ENCODE data around the gene TAS1R3. TPM values are rescaled to one million over a fixed set of nuclear protein-coding genes. Genes with fewer than 3 reads are reported as not detected.

TAS1R3 gene
- total and polyA plus RNA-seq, 10 of the 15 experiments (the other 5 are each of a cell fraction or from before 2014, with no cell fraction given), result 0.04 to 0.51 (median 0.08) TPM; not detected in 3

- TF ChIP-seq IRF3 (IDR thresholded peaks at IDR 0.05) (no peak), JUNB (IDR thresholded peaks at IDR 0.05) (no peak)
Measured at GRCh38 chr1:1347026-1347595, 16.0 kb downstream of the TAS1R3 start (continued).

DNA sequence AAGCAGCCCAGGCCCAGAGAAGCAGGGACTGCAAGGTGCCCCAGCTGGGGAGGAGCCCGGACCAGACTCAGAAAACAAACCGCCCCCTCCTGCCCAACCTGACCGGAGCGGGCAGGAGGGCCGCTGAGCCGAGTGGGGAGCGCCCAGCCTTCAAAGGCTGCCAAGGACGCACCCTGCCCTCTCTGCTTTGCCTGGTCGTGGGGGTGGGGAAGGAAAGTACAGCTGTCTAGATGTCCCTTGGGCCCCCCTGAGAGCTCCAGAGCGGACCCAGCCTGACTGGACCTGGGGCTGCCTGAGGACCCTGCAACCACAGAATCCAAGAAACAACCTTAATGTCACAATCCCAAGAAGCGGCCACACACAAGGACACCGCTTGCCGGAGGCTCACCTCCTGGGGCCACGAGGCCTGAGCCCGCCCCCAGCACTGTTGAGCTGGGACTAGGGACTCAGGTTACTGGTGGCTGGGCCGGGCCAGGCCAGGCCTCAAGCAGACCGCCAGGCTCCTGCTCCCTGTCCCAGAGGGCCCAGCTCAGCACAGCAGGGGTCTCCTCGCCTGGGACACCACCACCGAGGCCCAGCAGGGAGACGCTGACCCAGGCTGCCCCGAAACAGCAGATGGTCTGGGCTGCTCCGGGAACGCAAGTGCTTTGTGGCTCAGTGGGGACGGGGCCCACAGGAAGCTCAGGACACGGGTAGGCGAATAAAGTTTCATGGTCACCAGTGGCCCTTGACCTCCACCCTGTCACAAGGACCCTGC is 16.8 kb downstream of the TAS1R3 start:
- Histone ChIP-seq H3K27me3 (replicated peaks in 1 of 2; ENCODE audit: control insufficient read depth in 2 of 2, insufficient read depth in 2 of 2, low read length in 1 of 2) (no peaks in the 10 kb centered on the region), H4K20me1 (ENCODE audit: control insufficient read depth, insufficient read depth) (no peaks in the 10 kb centered on the region), H3K79me2 (ENCODE audit: control insufficient read depth, insufficient read depth, low read length) (peaks cover 2% of the 10 kb centered on the region), H3K4me2 (ENCODE audit: control insufficient read depth, insufficient read depth) (peak overlapping the region; percentile 83), H3K27ac (ENCODE audit: control insufficient read depth, insufficient read depth) (no peak overlapping the region), H2AFZ (ENCODE audit: control insufficient read depth, low read depth, low read length) (no peak overlapping the region), H3K9ac (ENCODE audit: control insufficient read depth, insufficient read depth, low read length) (peak overlapping the region; percentile 38), H3K36me3 (ENCODE audit: control insufficient read depth in 2 of 2, insufficient read depth in 2 of 2, low read length in 1 of 2) (no peaks in the 10 kb centered on the region), H3K9me3 (replicated peaks; ENCODE audit: control insufficient read depth, insufficient read depth, low read length) (no peaks in the 10 kb centered on the region), H3K4me1 (ENCODE audit: control insufficient read depth, insufficient read depth, low read length) (peaks cover 6% of the 10 kb centered on the region; the same call in 1 of the 2 replicates), H3K4me3 (peak overlapping the region; percentile 83)
- intact Hi-C loops (cut with micrococcal nuclease; ENCODE audit: unreplicated experiment), result loop anchor here (2.0 kb wide), 1 partner anchor 51 kb away; the partner anchor contains the start of gene CCNL2
- POLR2A ChIA-PET, result no interaction called here
- CTCF ChIA-PET, result interaction anchor here (0.6 to 2.1 kb wide), 9 partner anchors 22 to 512 kb away, joined by 3 to 12 read pairs (median 3); no protein-coding TSS in a partner anchor
- no peak for DNase-seq (ENCODE audit: low read depth, low spot score)
- in situ Hi-C loops (cut with MboI), result no loop called here
- no peak for FAIRE-seq
- no peak for ATAC-seq
- RAD21 ChIA-PET (ENCODE audit: unreplicated experiment), result interaction anchor here (1.1 to 1.5 kb wide), 3 partner anchors 25 to 43 kb away, joined by 3 to 4 read pairs (median 3); partner anchors contain the start of gene AURKAIP1
- BruUV-seq (replicated peaks), result no TSS peak
- SMC1A ChIA-PET (ENCODE audit: uncharacterized antibody, unreplicated experiment), result interaction anchor here (0.9 kb wide), 1 partner anchor 24 kb away, joined by 3 read pairs; no protein-coding TSS in a partner anchor
- WGBS (ENCODE audit: insufficient coverage, insufficient replicate concordance, low lambda C conversion rate, missing lambda C conversion rate), result 49% methylated on average over 24 of the region's 26 CpGs
- TF ChIP-seq, protein P1, sequence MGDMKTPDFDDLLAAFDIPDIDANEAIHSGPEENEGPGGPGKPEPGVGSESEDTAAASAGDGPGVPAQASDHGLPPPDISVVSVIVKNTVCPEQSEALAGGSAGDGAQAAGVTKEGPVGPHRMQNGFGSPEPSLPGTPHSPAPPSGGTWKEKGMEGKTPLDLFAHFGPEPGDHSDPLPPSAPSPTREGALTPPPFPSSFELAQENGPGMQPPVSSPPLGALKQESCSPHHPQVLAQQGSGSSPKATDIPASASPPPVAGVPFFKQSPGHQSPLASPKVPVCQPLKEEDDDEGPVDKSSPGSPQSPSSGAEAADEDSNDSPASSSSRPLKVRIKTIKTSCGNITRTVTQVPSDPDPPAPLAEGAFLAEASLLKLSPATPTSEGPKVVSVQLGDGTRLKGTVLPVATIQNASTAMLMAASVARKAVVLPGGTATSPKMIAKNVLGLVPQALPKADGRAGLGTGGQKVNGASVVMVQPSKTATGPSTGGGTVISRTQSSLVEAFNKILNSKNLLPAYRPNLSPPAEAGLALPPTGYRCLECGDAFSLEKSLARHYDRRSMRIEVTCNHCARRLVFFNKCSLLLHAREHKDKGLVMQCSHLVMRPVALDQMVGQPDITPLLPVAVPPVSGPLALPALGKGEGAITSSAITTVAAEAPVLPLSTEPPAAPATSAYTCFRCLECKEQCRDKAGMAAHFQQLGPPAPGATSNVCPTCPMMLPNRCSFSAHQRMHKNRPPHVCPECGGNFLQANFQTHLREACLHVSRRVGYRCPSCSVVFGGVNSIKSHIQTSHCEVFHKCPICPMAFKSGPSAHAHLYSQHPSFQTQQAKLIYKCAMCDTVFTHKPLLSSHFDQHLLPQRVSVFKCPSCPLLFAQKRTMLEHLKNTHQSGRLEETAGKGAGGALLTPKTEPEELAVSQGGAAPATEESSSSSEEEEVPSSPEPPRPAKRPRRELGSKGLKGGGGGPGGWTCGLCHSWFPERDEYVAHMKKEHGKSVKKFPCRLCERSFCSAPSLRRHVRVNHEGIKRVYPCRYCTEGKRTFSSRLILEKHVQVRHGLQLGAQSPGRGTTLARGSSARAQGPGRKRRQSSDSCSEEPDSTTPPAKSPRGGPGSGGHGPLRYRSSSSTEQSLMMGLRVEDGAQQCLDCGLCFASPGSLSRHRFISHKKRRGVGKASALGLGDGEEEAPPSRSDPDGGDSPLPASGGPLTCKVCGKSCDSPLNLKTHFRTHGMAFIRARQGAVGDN (IDR thresholded peaks at IDR 0.05), result no peak
- TF ChIP-seq FOXK2 (IDR thresholded peaks at IDR 0.05) (no peak), STAT3 (IDR thresholded peaks at IDR 0.05; ENCODE audit: low read depth, low read length) (no peak), CEBPB (IDR thresholded peaks at IDR 0.05; ENCODE audit: borderline replicate concordance in 1 of 2, low read depth in 2 of 2, low read length in 2 of 2) (no peak), NR2C2 (IDR thresholded peaks at IDR 0.05; ENCODE audit: borderline replicate concordance, control insufficient read depth, insufficient read length, low read depth) (no peak), ZNF24 (IDR thresholded peaks at IDR 0.05) (no peak)
- TF ChIP-seq, protein P2, sequence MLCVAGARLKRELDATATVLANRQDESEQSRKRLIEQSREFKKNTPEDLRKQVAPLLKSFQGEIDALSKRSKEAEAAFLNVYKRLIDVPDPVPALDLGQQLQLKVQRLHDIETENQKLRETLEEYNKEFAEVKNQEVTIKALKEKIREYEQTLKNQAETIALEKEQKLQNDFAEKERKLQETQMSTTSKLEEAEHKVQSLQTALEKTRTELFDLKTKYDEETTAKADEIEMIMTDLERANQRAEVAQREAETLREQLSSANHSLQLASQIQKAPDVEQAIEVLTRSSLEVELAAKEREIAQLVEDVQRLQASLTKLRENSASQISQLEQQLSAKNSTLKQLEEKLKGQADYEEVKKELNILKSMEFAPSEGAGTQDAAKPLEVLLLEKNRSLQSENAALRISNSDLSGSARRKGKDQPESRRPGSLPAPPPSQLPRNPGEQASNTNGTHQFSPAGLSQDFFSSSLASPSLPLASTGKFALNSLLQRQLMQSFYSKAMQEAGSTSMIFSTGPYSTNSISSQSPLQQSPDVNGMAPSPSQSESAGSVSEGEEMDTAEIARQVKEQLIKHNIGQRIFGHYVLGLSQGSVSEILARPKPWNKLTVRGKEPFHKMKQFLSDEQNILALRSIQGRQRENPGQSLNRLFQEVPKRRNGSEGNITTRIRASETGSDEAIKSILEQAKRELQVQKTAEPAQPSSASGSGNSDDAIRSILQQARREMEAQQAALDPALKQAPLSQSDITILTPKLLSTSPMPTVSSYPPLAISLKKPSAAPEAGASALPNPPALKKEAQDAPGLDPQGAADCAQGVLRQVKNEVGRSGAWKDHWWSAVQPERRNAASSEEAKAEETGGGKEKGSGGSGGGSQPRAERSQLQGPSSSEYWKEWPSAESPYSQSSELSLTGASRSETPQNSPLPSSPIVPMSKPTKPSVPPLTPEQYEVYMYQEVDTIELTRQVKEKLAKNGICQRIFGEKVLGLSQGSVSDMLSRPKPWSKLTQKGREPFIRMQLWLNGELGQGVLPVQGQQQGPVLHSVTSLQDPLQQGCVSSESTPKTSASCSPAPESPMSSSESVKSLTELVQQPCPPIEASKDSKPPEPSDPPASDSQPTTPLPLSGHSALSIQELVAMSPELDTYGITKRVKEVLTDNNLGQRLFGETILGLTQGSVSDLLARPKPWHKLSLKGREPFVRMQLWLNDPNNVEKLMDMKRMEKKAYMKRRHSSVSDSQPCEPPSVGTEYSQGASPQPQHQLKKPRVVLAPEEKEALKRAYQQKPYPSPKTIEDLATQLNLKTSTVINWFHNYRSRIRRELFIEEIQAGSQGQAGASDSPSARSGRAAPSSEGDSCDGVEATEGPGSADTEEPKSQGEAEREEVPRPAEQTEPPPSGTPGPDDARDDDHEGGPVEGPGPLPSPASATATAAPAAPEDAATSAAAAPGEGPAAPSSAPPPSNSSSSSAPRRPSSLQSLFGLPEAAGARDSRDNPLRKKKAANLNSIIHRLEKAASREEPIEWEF (IDR thresholded peaks at IDR 0.05; ENCODE audit: insufficient replicate concordance, low read depth, low read length), result no peak

Data from GM12878 (cell line).